Caco-2 (cell line): ENCODE results near the gene SYP. TPM values are rescaled to one million over a fixed set of nuclear protein-coding genes. Genes with fewer than 3 reads are reported as not detected.

ENCODE experiments used
- BruUV-seq: library from RNA; stranded (reverse); fragments of 400-500 nt; replicated peaks from 2 replicates; lab custom pipeline; 2021; lab: Mats Ljungman, UMichigan
- CTCF ChIA-PET: fragments of 300-600 bp; sonication (Branson Sonifier 250); formaldehyde crosslinking; loops from one replicate; lab custom pipeline; 2022; ENCODE audit warnings: antibody characterized with exemption; lab: Charles Lee
- POLR2A ChIA-PET: fragments of 300-600 bp; sonication (Branson Sonifier 250); formaldehyde crosslinking; loops from one replicate; lab custom pipeline; 2022; ENCODE audit warnings: antibody characterized with exemption; lab: Charles Lee
- DNase-seq, 2 experiments: peaks; one replicate each; pipeline versions ENCODE4 v3.0.0 to v3.0.0-alpha.2; 2020 to 2022
- H3K27me3 ChIP-seq: replicated peaks from 2 replicates; pipeline ENCODE4 v1.6.0; 2011; ENCODE audit warnings: low read length; ENCODE audit not compliant: control insufficient read depth, insufficient read depth
- H3K36me3 ChIP-seq: 2 replicates; pipeline ENCODE4 v1.5.1; 2011; ENCODE audit warnings: low read length; ENCODE audit not compliant: control insufficient read depth, insufficient read depth
- H3K4me1 ChIP-seq: fragments of 250-450 bp; sonication (Bioruptor Pico); 2 replicates; pipeline ENCODE4 v1.5.1; 2020; ENCODE audit warnings: mild to moderate bottlenecking
- H3K4me3 ChIP-seq: 2 replicates; pipeline ENCODE4 v1.5.1; 2011; ENCODE audit warnings: low read depth, mild to moderate bottlenecking, control low read depth, low read length
- H3K9me3 ChIP-seq: fragments of 250-450 bp; sonication (Bioruptor Pico); 2 replicates; pipeline ENCODE4 v1.5.1; 2020; ENCODE audit warnings: mild to moderate bottlenecking, moderate library complexity
- H3K27ac Mint-ChIP-seq: one replicate; pipeline ENCODE4 v1.8.0; 2022; ENCODE audit warnings: mixed read lengths; ENCODE audit not compliant: unreplicated experiment
- H3K27me3 Mint-ChIP-seq: one replicate; pipeline ENCODE4 v1.8.0; 2022; ENCODE audit warnings: mixed read lengths; ENCODE audit not compliant: insufficient read depth, unreplicated experiment
- H3K36me3 Mint-ChIP-seq: one replicate; pipeline ENCODE4 v1.8.0; 2022; ENCODE audit warnings: mild to moderate bottlenecking, mixed read lengths; ENCODE audit not compliant: insufficient read depth, unreplicated experiment
- H3K4me1 Mint-ChIP-seq: one replicate; pipeline ENCODE4 v1.8.0; 2022; ENCODE audit warnings: low read depth, mixed read lengths; ENCODE audit not compliant: unreplicated experiment
- H3K4me3 Mint-ChIP-seq: one replicate; pipeline ENCODE4 v1.8.0; 2022; ENCODE audit warnings: mild to moderate bottlenecking, moderate library complexity, mixed read lengths; ENCODE audit not compliant: unreplicated experiment
- H3K9me3 Mint-ChIP-seq: one replicate; pipeline ENCODE4 v1.8.0; 2022; ENCODE audit warnings: mixed read lengths; ENCODE audit not compliant: unreplicated experiment
- intact Hi-C: fragments of 100-400 bp; cut with micrococcal nuclease; formaldehyde crosslinking; loops from one replicate; pipeline ENCODE4 v1.10.0; 2022; ENCODE audit not compliant: unreplicated experiment
- total RNA-seq: library from RNA; stranded (reverse); gene quantifications from 2 replicates; pipeline ENCODE4 v1.2.3, GENCODE V29; 2022
- TF ChIP-seq, protein P1 (sequence below), 2 experiments: fragments of 200-600 bp in 1 of 2; IDR thresholded peaks; 1 replicate in 1 of 2; 2 replicates in 1 of 2; pipeline versions ENCODE4 v1.5.1 to v1.8.0; 2011 to 2022; ENCODE audit warnings: antibody characterized with exemption in 1 of 2, control low read depth in 1 of 2, inconsistent platforms in 1 of 2, low read depth in 1 of 2, low read length in 1 of 2, mild to moderate bottlenecking in 1 of 2, moderate library complexity in 1 of 2; ENCODE audit not compliant: insufficient read depth in 1 of 2, severe bottlenecking in 1 of 2, unreplicated experiment in 1 of 2

The SYP gene
- total RNA-seq, 1 experiment from 2014 or later: 18.3 TPM

DNA sequence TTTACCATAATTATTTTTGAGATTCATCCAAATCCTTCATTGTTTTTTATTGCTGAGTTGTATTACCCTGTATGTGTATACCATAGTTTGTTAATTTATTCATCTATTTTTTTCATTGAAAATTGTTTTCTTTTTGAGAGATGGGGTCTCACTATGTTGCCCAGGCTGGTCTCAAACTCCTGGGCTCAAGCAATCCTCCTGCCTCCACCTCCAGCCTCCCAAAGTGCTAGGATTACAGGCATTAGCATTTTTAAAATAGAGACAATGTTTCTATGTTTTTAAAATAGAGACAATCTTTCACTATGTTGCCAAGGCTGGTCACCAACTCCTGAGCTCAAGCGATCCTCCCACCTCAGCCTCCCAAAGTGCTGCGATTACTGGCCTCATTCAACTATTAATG lies 39.1 kb downstream of the SYP start:
- TF ChIP-seq, protein P1, sequence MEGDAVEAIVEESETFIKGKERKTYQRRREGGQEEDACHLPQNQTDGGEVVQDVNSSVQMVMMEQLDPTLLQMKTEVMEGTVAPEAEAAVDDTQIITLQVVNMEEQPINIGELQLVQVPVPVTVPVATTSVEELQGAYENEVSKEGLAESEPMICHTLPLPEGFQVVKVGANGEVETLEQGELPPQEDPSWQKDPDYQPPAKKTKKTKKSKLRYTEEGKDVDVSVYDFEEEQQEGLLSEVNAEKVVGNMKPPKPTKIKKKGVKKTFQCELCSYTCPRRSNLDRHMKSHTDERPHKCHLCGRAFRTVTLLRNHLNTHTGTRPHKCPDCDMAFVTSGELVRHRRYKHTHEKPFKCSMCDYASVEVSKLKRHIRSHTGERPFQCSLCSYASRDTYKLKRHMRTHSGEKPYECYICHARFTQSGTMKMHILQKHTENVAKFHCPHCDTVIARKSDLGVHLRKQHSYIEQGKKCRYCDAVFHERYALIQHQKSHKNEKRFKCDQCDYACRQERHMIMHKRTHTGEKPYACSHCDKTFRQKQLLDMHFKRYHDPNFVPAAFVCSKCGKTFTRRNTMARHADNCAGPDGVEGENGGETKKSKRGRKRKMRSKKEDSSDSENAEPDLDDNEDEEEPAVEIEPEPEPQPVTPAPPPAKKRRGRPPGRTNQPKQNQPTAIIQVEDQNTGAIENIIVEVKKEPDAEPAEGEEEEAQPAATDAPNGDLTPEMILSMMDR (IDR thresholded peaks at IDR 0.05; ENCODE audit: insufficient read depth in 1 of 2, low read depth in 1 of 2, low read length in 1 of 2, severe bottlenecking in 1 of 2, unreplicated experiment in 1 of 2): no peak
- Histone ChIP-seq H3K4me1 (no peaks in the 10 kb centered on the region), H3K4me3 (no peak overlapping the region), H3K9me3 (no peaks in the 10 kb centered on the region), H3K36me3 (no peaks in the 10 kb centered on the region), H3K27me3 (no peaks in the 10 kb centered on the region)
- ChIA-PET CTCF (no interaction called here), POLR2A (no interaction called here)
- Mint-ChIP-seq H3K4me3 (no peak overlapping the region), H3K36me3 (peaks cover 9% of the 10 kb centered on the region), H3K9me3 (no peaks in the 10 kb centered on the region), H3K27me3 (no peaks in the 10 kb centered on the region), H3K27ac (no peak overlapping the region), H3K4me1 (peaks cover 7% of the 10 kb centered on the region)
- DNase-seq: no peak
- intact Hi-C loops: no loop called here
- no TSS peak for BruUV-seq

DNA sequence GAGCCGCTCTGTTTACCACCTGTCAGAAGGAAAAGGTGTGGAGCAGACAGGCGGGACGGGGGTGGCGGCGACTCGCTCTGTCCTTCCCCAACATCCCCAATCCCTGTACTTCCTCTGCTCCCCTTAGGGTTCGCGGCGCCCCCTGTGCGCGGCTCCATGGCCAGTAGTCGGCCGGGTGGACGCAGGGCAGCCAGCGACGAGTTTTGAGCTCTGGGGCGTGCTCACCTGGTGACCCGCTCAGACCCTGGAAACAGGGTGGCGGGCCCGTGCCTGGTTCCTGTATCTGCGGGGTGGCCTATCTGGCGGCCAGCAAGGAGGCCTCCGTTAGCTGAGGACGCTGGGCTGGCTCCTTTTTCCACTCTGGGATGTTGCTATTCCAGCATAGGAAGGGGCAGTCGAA lies 42.8 kb downstream of the SYP start:
- Mint-ChIP-seq H3K36me3 (no peaks in the 10 kb centered on the region), H3K27me3 (no peaks in the 10 kb centered on the region), H3K4me1 (no peaks in the 10 kb centered on the region), H3K4me3 (no peak overlapping the region), H3K27ac (no peak overlapping the region), H3K9me3 (no peaks in the 10 kb centered on the region)
- no peak for DNase-seq
- Histone ChIP-seq H3K4me3 (no peak overlapping the region), H3K4me1 (no peaks in the 10 kb centered on the region), H3K36me3 (no peaks in the 10 kb centered on the region), H3K27me3 (no peaks in the 10 kb centered on the region), H3K9me3 (no peaks in the 10 kb centered on the region)
- TF ChIP-seq, protein P1 (IDR thresholded peaks at IDR 0.05; ENCODE audit: insufficient read depth in 1 of 2, low read depth in 1 of 2, low read length in 1 of 2, severe bottlenecking in 1 of 2, unreplicated experiment in 1 of 2): no peak
- intact Hi-C loops: no loop called here
- no TSS peak for BruUV-seq
- CTCF ChIA-PET: no interaction called here
- POLR2A ChIA-PET: no interaction called here

DNA sequence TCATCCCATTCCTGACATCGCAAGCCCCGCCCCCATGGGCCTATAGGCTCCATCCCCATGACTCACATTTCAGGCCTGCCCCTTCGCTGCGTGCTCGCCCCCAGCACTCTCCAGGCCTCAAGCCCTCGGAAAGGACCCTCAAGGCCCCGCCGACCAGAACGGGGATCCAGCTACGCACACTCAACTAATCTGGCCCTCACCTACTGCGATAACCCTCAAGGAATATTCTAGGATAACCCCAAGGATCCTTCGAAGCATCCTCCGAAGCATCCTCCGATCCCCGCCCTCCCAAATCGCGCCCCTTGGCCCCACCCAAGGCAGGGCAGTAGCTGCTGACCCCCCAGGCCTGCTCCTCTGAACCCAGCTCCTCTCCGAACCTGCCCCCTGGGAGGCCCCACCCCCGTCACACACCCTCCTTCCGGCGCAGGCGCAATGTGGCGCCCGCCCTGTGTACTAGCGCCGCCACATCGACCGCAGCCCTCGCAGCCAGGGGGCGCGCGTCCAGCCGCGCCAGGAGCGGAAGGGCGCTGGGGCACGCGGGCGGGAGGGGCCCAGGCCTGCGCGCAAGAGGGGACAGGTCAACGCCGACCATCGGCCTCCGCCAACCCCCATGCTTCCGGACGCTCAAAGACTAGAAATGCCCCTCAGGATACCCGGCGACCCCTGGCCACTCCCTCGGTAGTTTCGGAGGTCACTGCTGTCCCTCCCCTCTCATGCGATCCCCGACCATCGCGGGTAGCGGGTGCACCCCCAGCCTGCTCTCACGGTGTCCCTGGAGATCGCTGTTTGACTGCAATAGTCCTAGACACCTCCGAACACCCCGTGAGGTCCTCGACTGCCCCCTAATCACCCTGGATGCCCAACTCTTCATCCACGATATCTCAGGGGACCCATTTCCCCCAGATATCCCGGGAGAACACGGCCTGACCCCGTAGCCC lies 43.8 kb downstream of the SYP start:
- ChIA-PET CTCF (interaction anchor here (0.6 to 1.0 kb wide), 10 partner anchors 16 to 541 kb away, joined by 3 to 27 read pairs (median 4); partner anchors contain the start of genes HDAC6, PLP2 and TFE3), POLR2A (interaction anchor here (0.6 to 1.2 kb wide), 3 partner anchors 35 to 154 kb away, joined by 3 to 8 read pairs (median 7); partner anchors contain the start of gene GRIPAP1)
- peak; percentile 89 to 91 for DNase-seq
- Mint-ChIP-seq H3K27me3 (no peaks in the 10 kb centered on the region), H3K27ac (peak overlapping the region; percentile 93), H3K4me1 (no peaks in the 10 kb centered on the region), H3K36me3 (no peaks in the 10 kb centered on the region), H3K9me3 (no peaks in the 10 kb centered on the region), H3K4me3 (peak overlapping the region; percentile 98)
- H3K36me3 ChIP-seq: no peaks in the 10 kb centered on the region
- no peaks in the 10 kb centered on the region for H3K27me3 ChIP-seq
- H3K9me3 ChIP-seq: no peaks in the 10 kb centered on the region
- BruUV-seq: no TSS peak
- TF ChIP-seq, protein P1 (IDR thresholded peaks at IDR 0.05; ENCODE audit: insufficient read depth in 1 of 2, low read depth in 1 of 2, low read length in 1 of 2, severe bottlenecking in 1 of 2, unreplicated experiment in 1 of 2): peak; percentile 41 to 73
- intact Hi-C loops: no loop called here
- H3K4me3 ChIP-seq: peak overlapping the region; percentile 63
- H3K4me1 ChIP-seq: no peaks in the 10 kb centered on the region
